ENCODE results near the gene LHCGR. TPM values are rescaled to one million over a fixed set of nuclear protein-coding genes. Genes with fewer than 3 reads are reported as not detected.
A peak's percentile ranks its signal among the peaks of the same experiment; 100 is the strongest.

Gene LHCGR
- total and polyA plus RNA-seq, 2 of the 4 experiments (the other 2 are of a cell fraction) = 0.10 to 0.18 TPM

DNA sequence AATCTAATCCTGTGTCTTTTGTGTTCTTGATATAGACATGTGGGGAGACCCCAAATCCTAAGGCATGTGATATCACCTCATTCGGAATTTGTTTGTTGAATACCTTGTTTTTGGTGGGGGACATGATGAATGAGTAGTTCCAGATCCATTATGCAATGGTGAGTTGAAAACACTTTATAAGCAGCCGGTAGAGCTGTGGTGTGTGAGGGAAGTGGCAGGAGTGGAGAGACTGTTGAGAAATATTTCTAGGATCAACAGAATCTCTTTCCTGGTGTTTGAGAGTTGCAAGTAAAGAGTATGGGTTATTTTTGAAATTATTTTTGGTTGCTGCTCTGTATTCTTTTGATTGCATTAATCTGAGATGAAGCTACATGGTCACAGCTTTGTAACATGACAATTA is 34.4 kb downstream of the LHCGR start:
- dilution Hi-C loops (cut with HindIII; ENCODE audit: low sequenced_read_pairs, unreplicated experiment) = no loop called here
- H3K14ac ChIP-seq (replicated peaks; ENCODE audit: low read depth, low read length) = peak overlapping the region; percentile 22; the same call in 1 of the 2 replicates
- H4K20me1 ChIP-seq (ENCODE audit: insufficient read depth, low read length) = no peaks in the 10 kb centered on the region
- H2AK9ac ChIP-seq (replicated peaks; ENCODE audit: low read depth, low read length, poor library complexity) = no peak overlapping the region
- H2BK15ac ChIP-seq (ENCODE audit: low read depth, low read length) = peak overlapping the region; percentile 57; the same call in 1 of the 3 replicates
- H4K8ac ChIP-seq (ENCODE audit: low read depth in 2 of 2, low read length in 2 of 2) = 0 out of 4 replicates have a peak overlapping the region, but pooled peaks have one; percentile 32 to 73
- H3K79me1 ChIP-seq (ENCODE audit: low read depth in 1 of 2, low read length in 2 of 2) = no peaks in the 10 kb centered on the region
- no peaks in the 10 kb centered on the region for H3K36me3 ChIP-seq (ENCODE audit: control insufficient read depth, insufficient read depth, low read length)
- H2BK120ac ChIP-seq (ENCODE audit: low read depth, low read length) = peak overlapping the region; percentile 65
- intact Hi-C loops (cut with micrococcal nuclease) = loop anchor here (10.0 kb wide), 1 partner anchor 524 kb away; no protein-coding TSS in a partner anchor
- H4K5ac ChIP-seq (ENCODE audit: low read depth, low read length) = peak overlapping the region; percentile 15; the same call in 1 of the 2 replicates
- ChIA-PET POLR2A (ENCODE audit: unreplicated experiment) (no interaction called here), CTCF (interaction anchor here (0.6 kb wide), 1 partner anchor 29 kb away, joined by 3 read pairs; no protein-coding TSS in a partner anchor)
- ATAC-seq (ENCODE audit: low read depth) (no peak), DNase-seq (no peak)
- peak overlapping the region; percentile 47; the same call in 1 of the 2 replicates for H4K91ac ChIP-seq (ENCODE audit: insufficient read depth, low read depth, low read length)
- no peak overlapping the region for H2AFZ ChIP-seq (replicated peaks; ENCODE audit: low read length, poor library complexity)
- no peak overlapping the region for H3K23ac ChIP-seq (ENCODE audit: low read depth, low read length)
- H3K4ac ChIP-seq (ENCODE audit: low read depth, low read length) = peak overlapping the region; percentile 33; the same call in 1 of the 2 replicates
- peak overlapping the region; percentile 62; the same call in 1 of the 2 replicates for H3K18ac ChIP-seq (ENCODE audit: low read depth, low read length)
- H3K9ac ChIP-seq (ENCODE audit: low read depth, low read length) = no peak overlapping the region
- peaks cover 18% of the 10 kb centered on the region for H3K4me1 ChIP-seq (ENCODE audit: control insufficient read depth, insufficient read depth, low read length)
- H3K56ac ChIP-seq (ENCODE audit: extremely low read depth, insufficient read depth, low read length) = no peak overlapping the region
- WGBS, 2 experiments (ENCODE audit: extremely low coverage in 2 of 2, insufficient read length in 1 of 2) = 90% methylated on average over 2 of the region's 2 CpGs; no CpG with 5 or more reads in 1 of the 2 experiments
- H3K4me3 ChIP-seq (ENCODE audit: insufficient read depth, low read depth, low read length) = no peak overlapping the region
- TF ChIP-seq NFE2L2 (IDR thresholded peaks at IDR 0.05; ENCODE audit: low read depth, low read length) (no peak), CEBPB (IDR thresholded peaks at IDR 0.05; ENCODE audit: low read depth, low read length) (no peak), FOS (IDR thresholded peaks at IDR 0.05; ENCODE audit: low read depth, low read length) (no peak), POLR2A (IDR thresholded peaks at IDR 0.05; ENCODE audit: low read depth, low read length) (no peak), RAD21 (IDR thresholded peaks at IDR 0.05; ENCODE audit: low read length) (no peak), MAFK (IDR thresholded peaks at IDR 0.05; ENCODE audit: low read depth, low read length) (no peak), CHD1 (IDR thresholded peaks at IDR 0.05; ENCODE audit: low read depth, low read length) (no peak), RCOR1 (IDR thresholded peaks at IDR 0.05; ENCODE audit: insufficient replicate concordance, low read length) (no peak), MAZ (IDR thresholded peaks at IDR 0.05; ENCODE audit: borderline replicate concordance, low read depth, low read length) (no peak), SMC3 (IDR thresholded peaks at IDR 0.05; ENCODE audit: low read depth, low read length) (no peak), RFX5 (IDR thresholded peaks at IDR 0.05; ENCODE audit: low read depth, low read length) (no peak), BHLHE40 (IDR thresholded peaks at IDR 0.05; ENCODE audit: low read depth, low read length) (no peak), MXI1 (IDR thresholded peaks at IDR 0.05; ENCODE audit: borderline replicate concordance, low read depth, low read length) (no peak)
- TF ChIP-seq, protein P1, sequence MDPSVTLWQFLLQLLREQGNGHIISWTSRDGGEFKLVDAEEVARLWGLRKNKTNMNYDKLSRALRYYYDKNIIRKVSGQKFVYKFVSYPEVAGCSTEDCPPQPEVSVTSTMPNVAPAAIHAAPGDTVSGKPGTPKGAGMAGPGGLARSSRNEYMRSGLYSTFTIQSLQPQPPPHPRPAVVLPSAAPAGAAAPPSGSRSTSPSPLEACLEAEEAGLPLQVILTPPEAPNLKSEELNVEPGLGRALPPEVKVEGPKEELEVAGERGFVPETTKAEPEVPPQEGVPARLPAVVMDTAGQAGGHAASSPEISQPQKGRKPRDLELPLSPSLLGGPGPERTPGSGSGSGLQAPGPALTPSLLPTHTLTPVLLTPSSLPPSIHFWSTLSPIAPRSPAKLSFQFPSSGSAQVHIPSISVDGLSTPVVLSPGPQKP (IDR thresholded peaks at IDR 0.05; ENCODE audit: borderline replicate concordance, low read depth, low read length) = no peak
- TF ChIP-seq, protein P2, sequence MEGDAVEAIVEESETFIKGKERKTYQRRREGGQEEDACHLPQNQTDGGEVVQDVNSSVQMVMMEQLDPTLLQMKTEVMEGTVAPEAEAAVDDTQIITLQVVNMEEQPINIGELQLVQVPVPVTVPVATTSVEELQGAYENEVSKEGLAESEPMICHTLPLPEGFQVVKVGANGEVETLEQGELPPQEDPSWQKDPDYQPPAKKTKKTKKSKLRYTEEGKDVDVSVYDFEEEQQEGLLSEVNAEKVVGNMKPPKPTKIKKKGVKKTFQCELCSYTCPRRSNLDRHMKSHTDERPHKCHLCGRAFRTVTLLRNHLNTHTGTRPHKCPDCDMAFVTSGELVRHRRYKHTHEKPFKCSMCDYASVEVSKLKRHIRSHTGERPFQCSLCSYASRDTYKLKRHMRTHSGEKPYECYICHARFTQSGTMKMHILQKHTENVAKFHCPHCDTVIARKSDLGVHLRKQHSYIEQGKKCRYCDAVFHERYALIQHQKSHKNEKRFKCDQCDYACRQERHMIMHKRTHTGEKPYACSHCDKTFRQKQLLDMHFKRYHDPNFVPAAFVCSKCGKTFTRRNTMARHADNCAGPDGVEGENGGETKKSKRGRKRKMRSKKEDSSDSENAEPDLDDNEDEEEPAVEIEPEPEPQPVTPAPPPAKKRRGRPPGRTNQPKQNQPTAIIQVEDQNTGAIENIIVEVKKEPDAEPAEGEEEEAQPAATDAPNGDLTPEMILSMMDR (conservative IDR thresholded peaks at IDR 0.05; ENCODE audit: low read depth, low read length) = no peak
- TF ChIP-seq, protein P3, sequence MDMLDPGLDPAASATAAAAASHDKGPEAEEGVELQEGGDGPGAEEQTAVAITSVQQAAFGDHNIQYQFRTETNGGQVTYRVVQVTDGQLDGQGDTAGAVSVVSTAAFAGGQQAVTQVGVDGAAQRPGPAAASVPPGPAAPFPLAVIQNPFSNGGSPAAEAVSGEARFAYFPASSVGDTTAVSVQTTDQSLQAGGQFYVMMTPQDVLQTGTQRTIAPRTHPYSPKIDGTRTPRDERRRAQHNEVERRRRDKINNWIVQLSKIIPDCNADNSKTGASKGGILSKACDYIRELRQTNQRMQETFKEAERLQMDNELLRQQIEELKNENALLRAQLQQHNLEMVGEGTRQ (IDR thresholded peaks at IDR 0.05; ENCODE audit: low read depth, low read length) = no peak
- peak overlapping the region; percentile 91 for H2BK5ac ChIP-seq (ENCODE audit: low read depth, low read length, poor library complexity, severe bottlenecking)
- peak overlapping the region; percentile 70 for H2BK20ac ChIP-seq (ENCODE audit: low read depth, low read length)
- BruUV-seq (replicated peaks) = no TSS peak
- in situ Hi-C loops (cut with MboI; ENCODE audit: low sequenced_read_pairs) = no loop called here
- H3K9me1 ChIP-seq (ENCODE audit: insufficient read depth, low read length) = no peaks in the 10 kb centered on the region
- H3K27me3 ChIP-seq (ENCODE audit: control insufficient read depth, insufficient read depth, low read length) = no peaks in the 10 kb centered on the region
- H2AK5ac ChIP-seq (ENCODE audit: low read depth, low read length) = peak overlapping the region; percentile 51
- no peak overlapping the region for H3K27ac ChIP-seq (ENCODE audit: insufficient read depth, low read length)
- no peaks in the 10 kb centered on the region for H3K9me3 ChIP-seq (ENCODE audit: control insufficient read depth, insufficient read depth, low read length)
- no peak overlapping the region for H3K4me2 ChIP-seq (ENCODE audit: low read depth, low read length)
